Choroid plexus epithelial cell (primary cell): Measurements from ENCODE around the gene LONP2.
A peak's percentile ranks its signal among the peaks of the same experiment; 100 is the strongest.
"Not testable (repeated sequence)": the region's sequence is repeated elsewhere in the genome, so short reads cannot be mapped to it uniquely, and the experiment has no call there.

Experiments used
- DNase-seq: peaks from one replicate; pipeline ENCODE4 v3.0.0-alpha.2; 2010; ENCODE audit warnings: low read depth
- H3K4me3 ChIP-seq: 2 replicates; pipeline ENCODE4 v1.5.1; 2011; ENCODE audit warnings: low read depth, mild to moderate bottlenecking, control low read depth, low read length, moderate library complexity
- CTCF ChIP-seq: conservative IDR thresholded peaks from 2 replicates; pipeline ENCODE4 v1.5.1; 2011; ENCODE audit warnings: low read depth, mild to moderate bottlenecking, control low read depth, inconsistent platforms, low read length, moderate library complexity

LONP2 gene

GRCh38 chr16:48386559-48387312 lies 142.6 kb downstream of the LONP2 start:
- no peak for TF ChIP-seq CTCF
- peak; percentile 70 for DNase-seq
- H3K4me3 ChIP-seq: no peak overlapping the region

GRCh38 chr16:48392407-48392806 lies 148.3 kb downstream of the LONP2 start:
- no peak for TF ChIP-seq CTCF
- no peak overlapping the region for H3K4me3 ChIP-seq
- no peak for DNase-seq

GRCh38 chr16:48393485-48394354 lies 149.6 kb downstream of the LONP2 start:
- TF ChIP-seq CTCF: no peak
- DNase-seq: peak; percentile 82
- H3K4me3 ChIP-seq: no peak overlapping the region

GRCh38 chr16:48394355-48394703 lies 150.2 kb downstream of the LONP2 start:
- TF ChIP-seq CTCF: no peak
- no peak for DNase-seq
- no peak overlapping the region for H3K4me3 ChIP-seq

- no peak for DNase-seq
- TF ChIP-seq CTCF: no peak
- H3K4me3 ChIP-seq: no peak overlapping the region
Measured at GRCh38 chr16:48395375-48395774, 151.3 kb downstream of the LONP2 start.

GRCh38 chr16:48402547-48402946 lies 158.4 kb downstream of the LONP2 start:
- not testable (repeated sequence) for DNase-seq, H3K4me3 ChIP-seq

GRCh38 chr16:48405153-48405552 lies 161.1 kb downstream of the LONP2 start:
- DNase-seq: no peak

More at GRCh38 chr16:48405153-48405552, 161.1 kb downstream of the LONP2 start:
- no peak overlapping the region for H3K4me3 ChIP-seq
- no peak for TF ChIP-seq CTCF
